Brain microvascular endothelial cell (primary cell): Measurements from ENCODE around the gene RPL36AL.
A peak's percentile ranks its signal among the peaks of the same experiment; 100 is the strongest.

Experiments used
- DNase-seq: peaks from one replicate; pipeline ENCODE4 v3.0.0-alpha.2; 2020
- H3K27ac ChIP-seq: fragments of 250-450 bp; sonication (Bioruptor Pico); 2 replicates; pipeline ENCODE4 v1.5.1; 2020; ENCODE audit warnings: mild to moderate bottlenecking, moderate library complexity
- H3K27me3 ChIP-seq: fragments of 250-450 bp; sonication (Bioruptor Pico); replicated peaks from 2 replicates; pipeline ENCODE4 v1.5.1; 2020; ENCODE audit warnings: mild to moderate bottlenecking
- H3K36me3 ChIP-seq: fragments of 250-450 bp; sonication (Bioruptor Pico); replicated peaks from 2 replicates; pipeline ENCODE4 v1.5.1; 2020; ENCODE audit warnings: mild to moderate bottlenecking
- H3K4me3 ChIP-seq: 2 replicates; pipeline ENCODE4 v1.5.1; 2011; ENCODE audit warnings: low read depth, mild to moderate bottlenecking, control low read depth, low read length, moderate library complexity
- CTCF ChIP-seq: IDR thresholded peaks from 2 replicates; pipeline ENCODE4 v1.5.1; 2011; ENCODE audit warnings: low read depth, mild to moderate bottlenecking, moderate library complexity, low read length, control low read depth, inconsistent platforms; ENCODE audit errors: missing control alignments
- in situ Hi-C: cut with HindIII; loops from 2 replicates; pipeline ENCODE4 v1.10.0; 2017; ENCODE audit warnings: low sequenced_read_pairs, low pct_ligation_motif_present

Gene RPL36AL

DNA sequence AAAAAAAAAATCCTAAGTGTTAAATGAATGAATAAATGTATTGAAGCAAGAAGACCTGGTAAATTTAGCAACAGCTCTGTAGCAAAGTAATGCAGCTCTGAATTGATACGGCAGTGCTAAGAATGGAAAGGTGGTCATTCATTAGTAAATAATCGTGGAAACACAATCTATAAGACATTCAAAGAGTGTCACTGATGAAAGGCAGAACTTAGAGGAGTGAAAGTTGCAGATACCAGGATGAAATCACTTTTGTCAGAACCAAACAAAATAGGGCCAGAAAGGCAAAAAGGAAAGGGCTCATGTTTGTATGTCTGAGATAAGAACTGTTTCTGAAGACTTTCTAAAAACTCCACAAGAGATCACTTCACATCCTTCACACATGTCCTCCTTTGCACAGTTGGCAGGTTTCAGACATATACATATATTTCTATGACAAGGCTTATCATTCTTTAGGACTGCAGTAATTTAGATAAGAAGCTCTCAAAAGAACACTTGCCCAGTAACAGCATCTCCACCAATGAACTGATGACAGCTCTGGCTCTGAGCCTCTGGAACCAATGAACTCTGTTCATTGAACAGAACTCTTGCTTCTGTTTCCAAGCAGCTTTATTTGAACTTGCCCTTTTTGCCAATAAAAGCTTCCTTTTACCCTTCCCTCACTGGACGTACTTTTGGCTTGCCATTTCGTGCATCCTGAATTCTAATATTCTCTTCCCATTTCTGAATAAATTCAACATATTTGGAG, 25.9 kb downstream of the RPL36AL start:
- Histone ChIP-seq H3K27me3 (no peaks in the 10 kb centered on the region), H3K27ac (peak overlapping the region; percentile 48), H3K36me3 (no peaks in the 10 kb centered on the region), H3K4me3 (no peak overlapping the region)
- no peak for TF ChIP-seq CTCF
- in situ Hi-C loops = no loop called here
- DNase-seq = peak; percentile 81

GRCh38 chr14:49593016-49593415, 27.4 kb downstream of the RPL36AL start:
- Histone ChIP-seq H3K36me3 (no peaks in the 10 kb centered on the region), H3K4me3 (no peak overlapping the region), H3K27me3 (no peaks in the 10 kb centered on the region), H3K27ac (no peak overlapping the region)
- DNase-seq = peak; percentile 56
- TF ChIP-seq CTCF = no peak
- in situ Hi-C loops = no loop called here

DNA sequence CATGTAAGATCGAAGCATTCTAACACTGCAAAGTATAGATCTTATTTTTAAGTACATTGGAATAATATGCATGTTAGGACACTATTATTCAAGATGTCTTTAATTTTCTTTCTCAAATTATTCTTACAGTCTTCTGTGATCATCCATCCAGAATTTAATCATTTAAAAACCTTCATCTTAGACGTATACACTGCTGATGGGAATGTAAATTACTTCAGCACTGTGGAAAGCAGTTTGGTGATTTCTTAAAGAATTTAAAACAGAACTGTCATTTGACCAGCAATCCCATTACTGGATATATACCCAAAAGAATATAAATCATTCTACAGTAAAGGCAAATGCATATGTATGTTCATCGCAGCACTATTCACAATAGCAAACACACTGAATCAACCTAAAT, 31.0 kb downstream of the RPL36AL start:
- no peak for TF ChIP-seq CTCF
- Histone ChIP-seq H3K27me3 (no peaks in the 10 kb centered on the region), H3K36me3 (peaks cover 12% of the 10 kb centered on the region), H3K4me3 (no peak overlapping the region), H3K27ac (no peak overlapping the region)
- in situ Hi-C loops = no loop called here
- DNase-seq = no peak

DNA sequence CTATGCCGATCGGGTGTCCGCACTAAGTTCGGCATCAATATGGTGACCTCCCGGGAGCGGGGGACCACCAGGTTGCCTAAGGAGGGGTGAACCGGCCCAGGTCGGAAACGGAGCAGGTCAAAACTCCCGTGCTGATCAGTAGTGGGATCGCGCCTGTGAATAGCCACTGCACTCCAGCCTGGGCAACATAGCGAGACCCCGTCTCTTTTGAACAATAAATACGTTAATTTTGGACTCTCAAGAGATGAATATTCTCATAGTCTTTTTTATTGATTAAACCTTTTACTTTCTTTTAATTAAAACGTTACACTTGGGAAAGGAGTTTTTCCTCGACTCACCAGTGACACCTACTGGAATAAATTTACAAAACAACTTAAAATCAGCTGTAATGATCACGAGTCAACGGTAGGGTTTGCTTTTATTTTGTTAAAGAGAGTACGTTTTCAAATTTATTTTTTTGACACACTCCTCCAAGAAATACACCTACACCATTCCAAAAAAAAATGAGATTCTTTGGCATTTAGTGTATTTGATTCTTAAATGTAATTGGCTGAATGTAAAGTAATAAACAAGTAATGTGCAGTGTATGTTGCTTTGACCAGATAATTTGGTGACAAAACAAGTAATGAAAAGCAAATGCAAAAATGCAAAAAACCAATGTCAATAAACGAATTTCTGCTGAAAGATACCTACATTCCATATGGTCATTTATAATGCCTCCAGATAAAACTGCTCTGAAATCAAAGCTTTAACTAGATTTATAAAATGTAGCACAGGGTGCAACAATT, 33.6 kb downstream of the RPL36AL start:
- DNase-seq = peak; percentile 91
- in situ Hi-C loops = no loop called here

More for the DNA sequence above, 33.6 kb downstream of the RPL36AL start:
- H3K27ac ChIP-seq = no peak overlapping the region
- peaks cover 33% of the 10 kb centered on the region for H3K36me3 ChIP-seq
- peak; percentile 57 for TF ChIP-seq CTCF
- H3K27me3 ChIP-seq = no peaks in the 10 kb centered on the region
- H3K4me3 ChIP-seq = no peak overlapping the region
